Measurements from ENCODE around the gene DNAH9. TPM values are rescaled to one million over a fixed set of nuclear protein-coding genes. Genes with fewer than 3 reads are reported as not detected.

DNAH9 gene
- total RNA-seq, 1 experiment from 2014 or later, result 2.9 TPM

DNA sequence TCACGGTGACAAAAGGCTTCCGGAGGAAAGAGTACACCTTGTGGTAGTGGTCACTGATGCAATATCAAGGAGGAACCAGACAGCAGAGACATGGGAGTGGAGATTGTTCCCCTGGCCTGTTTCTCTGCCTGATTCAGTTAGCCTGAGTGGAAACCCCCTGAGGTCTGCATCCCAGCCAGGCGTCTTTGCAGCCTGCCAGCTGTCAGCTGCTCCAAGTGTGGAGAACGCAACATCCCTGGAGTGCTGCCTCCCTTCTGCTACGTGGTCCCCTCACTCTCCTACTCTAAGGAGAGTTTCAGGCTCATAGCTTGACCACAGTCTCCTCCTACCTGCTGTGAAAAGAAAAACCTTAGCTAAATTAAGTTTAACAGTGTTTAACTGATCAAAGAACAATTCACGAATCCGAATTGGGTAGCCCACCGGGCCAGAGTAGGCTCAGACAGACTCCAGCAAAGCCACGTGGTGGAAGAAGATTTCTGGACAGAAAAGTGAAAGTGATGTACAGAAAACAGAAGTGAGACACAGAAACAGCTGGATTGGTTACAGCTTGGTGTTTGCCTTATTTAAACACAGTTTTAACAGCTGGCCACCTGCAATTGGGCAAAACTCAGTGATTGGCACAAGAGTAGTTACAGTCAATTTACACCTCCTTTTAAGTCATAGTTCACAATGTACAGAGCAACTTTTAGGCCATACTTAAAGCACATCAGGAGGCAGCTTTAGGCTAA, 188.6 kb downstream of the DNAH9 start:
- in situ Hi-C loops (cut with HindIII; ENCODE audit: low pct_unique_long_range_greater_than_20kb, low sequenced_read_pairs), result no loop called here

GRCh38 chr17:11795906-11796305, 197.6 kb downstream of the DNAH9 start:
- DNase-seq (ENCODE audit: low read depth, low spot score), result peak; percentile 62
- in situ Hi-C loops (cut with HindIII; ENCODE audit: low pct_unique_long_range_greater_than_20kb, low sequenced_read_pairs), result no loop called here

More for the DNA sequence above, 188.6 kb downstream of the DNAH9 start:
- no peak for DNase-seq (ENCODE audit: low read depth, low spot score)

- peak; percentile 40 for DNase-seq (ENCODE audit: low read depth, low spot score)
- in situ Hi-C loops (cut with HindIII; ENCODE audit: low pct_unique_long_range_greater_than_20kb, low sequenced_read_pairs), result no loop called here
These were observed 199.5 kb downstream of the DNAH9 start for GRCh38 chr17:11797803-11798202.

DNA sequence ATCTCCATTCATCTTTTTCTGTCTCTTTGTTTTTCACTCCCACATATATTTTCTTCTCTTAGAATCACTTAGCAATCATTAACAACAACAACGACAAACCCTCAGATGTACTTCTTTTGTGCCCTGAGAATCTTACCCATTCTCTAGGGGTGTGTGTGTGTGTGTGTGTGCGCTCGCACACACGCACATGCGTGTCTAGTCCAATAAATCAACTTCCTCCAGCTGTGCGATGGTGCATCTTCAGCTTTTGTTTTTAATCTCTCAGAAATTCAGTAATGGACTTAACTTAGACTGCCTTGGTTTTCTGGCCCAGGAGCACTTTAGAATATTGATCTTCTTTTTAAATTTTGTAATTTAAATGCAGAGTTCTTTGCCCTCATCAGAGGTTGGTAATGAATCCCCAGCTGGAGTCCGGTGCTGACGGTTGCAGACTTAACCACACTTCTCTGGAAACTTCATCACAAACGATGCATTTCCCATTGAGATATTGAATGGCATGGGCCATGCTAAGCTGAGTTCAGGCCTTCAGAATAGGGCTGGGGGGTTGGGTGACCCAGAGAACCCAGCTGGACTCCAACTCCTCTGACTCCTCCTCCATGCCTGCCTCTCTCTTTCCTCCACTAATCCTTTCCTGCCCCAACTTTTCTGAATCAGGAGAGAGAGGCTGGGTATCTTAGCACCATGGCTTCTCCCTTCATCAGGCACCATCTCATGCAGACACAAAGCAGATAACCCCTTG, 205.1 kb downstream of the DNAH9 start:
- in situ Hi-C loops (cut with HindIII; ENCODE audit: low pct_unique_long_range_greater_than_20kb, low sequenced_read_pairs), result no loop called here
- DNase-seq (ENCODE audit: low read depth, low spot score), result no peak

DNA sequence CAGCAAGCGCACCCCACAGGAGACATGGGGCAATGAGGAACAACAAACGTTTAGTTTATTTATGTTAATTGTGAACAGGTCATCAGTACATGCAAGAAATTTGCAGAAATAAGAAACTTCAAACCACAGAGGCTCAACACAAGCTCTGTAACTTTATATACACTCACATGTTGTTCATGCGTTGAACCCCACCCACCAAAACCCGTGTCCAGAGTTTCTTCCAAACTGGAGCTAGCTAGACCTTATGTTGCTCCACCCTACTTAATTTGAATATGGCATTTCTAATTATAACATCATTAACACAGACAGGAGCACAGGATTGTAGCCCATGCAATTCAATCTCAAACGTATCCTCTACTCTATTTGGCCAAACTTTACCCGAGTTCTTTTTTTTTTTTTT, 206.9 kb downstream of the DNAH9 start:
- in situ Hi-C loops (cut with HindIII; ENCODE audit: low pct_unique_long_range_greater_than_20kb, low sequenced_read_pairs), result no loop called here
- no peak for DNase-seq (ENCODE audit: low read depth, low spot score)

- in situ Hi-C loops (cut with HindIII; ENCODE audit: low pct_unique_long_range_greater_than_20kb, low sequenced_read_pairs), result no loop called here
- no peak for DNase-seq (ENCODE audit: low read depth, low spot score)
These were observed 207.7 kb downstream of the DNAH9 start for GRCh38 chr17:11805952-11806351.

DNA sequence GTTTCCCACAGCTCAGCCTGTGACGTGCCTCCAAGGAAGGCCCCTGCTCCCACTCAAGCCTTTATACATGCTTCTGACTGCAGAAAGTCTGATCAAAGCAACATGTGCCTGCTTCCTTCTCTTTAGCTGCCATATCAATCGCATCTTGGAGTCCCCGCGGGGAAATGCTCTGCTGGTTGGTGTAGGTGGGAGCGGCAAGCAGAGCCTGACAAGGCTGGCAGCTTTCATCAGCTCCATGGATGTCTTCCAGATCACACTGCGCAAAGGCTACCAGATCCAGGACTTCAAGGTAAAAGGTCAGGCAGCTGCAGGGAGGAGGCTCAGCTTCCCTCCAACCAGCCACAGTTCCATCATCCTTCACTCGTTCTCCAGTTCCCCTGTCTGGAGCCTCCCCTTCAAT, 209.3 kb downstream of the DNAH9 start:
- in situ Hi-C loops (cut with HindIII; ENCODE audit: low pct_unique_long_range_greater_than_20kb, low sequenced_read_pairs), result no loop called here
- DNase-seq (ENCODE audit: low read depth, low spot score), result no peak

DNA sequence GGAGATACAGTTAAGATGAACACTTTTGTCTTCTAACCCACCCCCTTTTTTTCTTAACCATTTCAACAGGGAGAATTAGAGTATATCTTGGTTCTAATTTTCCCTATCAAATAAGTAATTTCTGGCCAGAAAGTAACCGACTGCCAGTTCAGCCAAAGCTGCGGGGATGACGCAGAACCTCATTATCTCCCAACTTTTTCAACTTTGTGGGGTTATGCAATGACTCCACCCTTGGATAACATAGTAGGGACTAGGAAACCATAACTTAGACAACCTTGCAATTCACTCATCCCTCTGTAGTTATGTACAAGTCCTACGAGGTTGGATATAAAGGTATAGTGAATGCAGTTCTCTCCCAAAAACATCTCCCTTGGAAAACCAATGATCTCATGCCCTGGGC, 215.0 kb downstream of the DNAH9 start:
- DNase-seq (ENCODE audit: low read depth, low spot score), result no peak
- in situ Hi-C loops (cut with HindIII; ENCODE audit: low pct_unique_long_range_greater_than_20kb, low sequenced_read_pairs), result no loop called here

DNA sequence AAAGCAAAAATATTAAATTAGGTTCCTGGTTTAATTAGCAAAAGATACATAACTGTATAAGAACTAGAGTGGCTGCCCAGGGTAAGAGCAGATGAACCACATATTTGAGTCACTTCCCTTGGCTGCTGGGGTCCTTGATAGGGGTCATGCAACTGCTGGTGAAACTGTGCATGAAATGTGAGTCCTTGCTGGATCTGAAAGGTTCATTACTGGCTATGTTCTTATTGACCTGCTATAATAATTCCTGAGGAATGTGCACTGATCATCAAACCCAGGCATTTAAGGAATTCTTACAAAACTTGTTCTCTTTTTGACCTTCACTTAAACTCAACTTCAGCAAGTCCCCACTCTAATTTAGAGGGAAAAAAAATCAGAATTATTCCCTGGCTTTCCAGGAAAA, 215.6 kb downstream of the DNAH9 start:
- no peak for DNase-seq (ENCODE audit: low read depth, low spot score)

GRCh38 chr17:11814655-11815262, 216.5 kb downstream of the DNAH9 start:
- in situ Hi-C loops (cut with HindIII; ENCODE audit: low pct_unique_long_range_greater_than_20kb, low sequenced_read_pairs), result no loop called here
- no peak for DNase-seq (ENCODE audit: low read depth, low spot score)

More for the DNA sequence above, 215.6 kb downstream of the DNAH9 start:
- in situ Hi-C loops (cut with HindIII; ENCODE audit: low pct_unique_long_range_greater_than_20kb, low sequenced_read_pairs), result no loop called here

DNA sequence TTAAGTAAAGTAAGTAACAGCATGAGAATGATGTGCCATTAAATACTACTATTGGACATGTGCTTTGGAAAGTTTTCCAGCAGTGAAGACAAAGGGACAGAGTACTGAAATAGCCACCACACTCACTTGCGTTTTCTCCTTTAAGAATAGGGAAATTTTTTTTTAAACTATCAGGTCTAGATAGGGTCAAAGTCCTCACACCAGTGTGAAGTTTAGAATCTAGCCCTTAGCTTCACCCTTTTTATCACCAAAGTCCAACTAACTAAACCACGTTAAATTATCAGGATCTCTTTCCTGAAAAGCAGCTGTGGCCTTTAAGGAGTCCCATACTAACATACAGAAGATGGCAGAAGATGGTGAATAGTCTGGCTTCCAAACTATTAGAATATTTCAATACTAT, 218.1 kb downstream of the DNAH9 start:
- in situ Hi-C loops (cut with HindIII; ENCODE audit: low pct_unique_long_range_greater_than_20kb, low sequenced_read_pairs), result no loop called here
- DNase-seq (ENCODE audit: low read depth, low spot score), result no peak

- in situ Hi-C loops (cut with HindIII; ENCODE audit: low pct_unique_long_range_greater_than_20kb, low sequenced_read_pairs), result no loop called here
- DNase-seq (ENCODE audit: low read depth, low spot score), result no peak
These were observed 225.6 kb downstream of the DNAH9 start for GRCh38 chr17:11823862-11824261.

GRCh38 chr17:11825572-11826209, 227.4 kb downstream of the DNAH9 start:
- in situ Hi-C loops (cut with HindIII; ENCODE audit: low pct_unique_long_range_greater_than_20kb, low sequenced_read_pairs), result no loop called here
- DNase-seq (ENCODE audit: low read depth, low spot score), result no peak

DNA sequence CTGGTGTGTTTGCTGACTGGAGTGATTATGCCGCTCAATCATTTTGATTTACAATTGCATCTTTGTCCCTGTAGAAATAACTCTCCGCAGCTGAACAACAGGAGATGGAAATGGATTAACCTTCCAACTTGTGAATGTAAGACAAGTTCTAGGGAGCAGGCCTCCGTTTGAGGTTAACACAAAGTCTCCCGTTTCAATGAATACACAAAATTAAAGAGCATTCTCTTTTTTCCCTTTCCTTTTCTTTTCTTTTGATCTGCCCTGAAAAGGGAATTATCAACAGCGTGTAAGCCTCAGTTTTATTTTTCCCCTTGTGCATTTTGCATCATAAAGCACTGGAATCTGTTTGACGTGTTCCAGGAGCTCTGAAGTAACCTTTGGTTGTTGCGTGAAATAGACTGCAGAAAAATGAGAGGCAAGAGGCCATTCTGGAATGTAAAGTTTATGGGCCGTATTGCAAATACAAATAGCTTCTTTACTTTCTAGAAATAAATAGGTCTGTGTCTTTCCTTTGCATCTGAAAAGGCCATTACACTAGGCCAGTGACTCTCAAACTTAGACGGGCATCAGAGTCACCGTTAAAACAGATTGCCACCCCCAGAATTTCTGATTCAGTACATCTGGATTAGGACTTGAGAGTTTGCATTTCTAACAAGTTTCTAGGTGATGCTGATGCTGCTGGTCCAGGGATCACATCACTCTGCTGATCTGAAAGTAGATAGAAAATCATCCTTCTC, 234.3 kb downstream of the DNAH9 start:
- DNase-seq (ENCODE audit: low read depth, low spot score), result no peak
- in situ Hi-C loops (cut with HindIII; ENCODE audit: low pct_unique_long_range_greater_than_20kb, low sequenced_read_pairs), result no loop called here

DNA sequence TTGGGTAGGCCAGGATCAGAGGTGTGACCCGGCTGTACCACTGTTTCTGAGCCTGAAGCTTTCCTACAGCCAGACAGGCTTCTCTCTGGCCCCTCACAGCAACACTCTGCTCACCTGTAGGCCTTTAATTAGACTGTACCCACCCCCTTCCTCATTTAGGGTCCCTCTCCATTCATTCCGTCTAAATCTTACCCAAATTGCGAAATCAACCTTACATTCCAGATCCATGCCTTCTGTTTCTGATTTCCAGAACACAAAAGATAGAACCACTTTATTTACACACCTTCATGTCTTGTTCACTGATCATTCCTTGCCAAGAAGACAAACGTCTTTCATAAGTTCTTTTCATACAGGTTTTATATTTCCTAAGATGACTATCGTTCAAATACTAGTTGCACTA, 238.2 kb downstream of the DNAH9 start:
- DNase-seq (ENCODE audit: low read depth, low spot score), result no peak
- in situ Hi-C loops (cut with HindIII; ENCODE audit: low pct_unique_long_range_greater_than_20kb, low sequenced_read_pairs), result no loop called here

- DNase-seq (ENCODE audit: low read depth, low spot score), result no peak
- in situ Hi-C loops (cut with HindIII; ENCODE audit: low pct_unique_long_range_greater_than_20kb, low sequenced_read_pairs), result no loop called here
These were observed 241.8 kb downstream of the DNAH9 start for GRCh38 chr17:11840052-11840451.

DNA sequence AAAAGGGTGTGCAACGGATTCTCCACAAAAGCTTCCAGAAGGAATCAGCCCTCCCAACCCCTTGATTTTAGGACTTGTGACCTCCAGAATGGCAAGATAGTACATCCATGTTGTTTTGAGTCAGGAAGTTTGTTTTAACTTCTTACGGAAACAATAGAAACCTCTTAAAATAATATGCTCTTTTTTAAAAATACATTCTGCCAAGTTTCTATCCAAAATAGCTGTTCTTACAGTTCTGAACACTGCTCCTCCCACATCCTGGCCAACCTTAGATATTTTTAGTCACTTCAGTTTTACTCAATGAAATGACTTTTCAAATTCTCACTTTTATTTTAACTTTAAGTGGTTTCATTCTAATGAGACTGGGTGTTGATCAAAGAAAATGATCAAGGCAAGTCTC, 242.6 kb downstream of the DNAH9 start:
- in situ Hi-C loops (cut with HindIII; ENCODE audit: low pct_unique_long_range_greater_than_20kb, low sequenced_read_pairs), result no loop called here
- no peak for DNase-seq (ENCODE audit: low read depth, low spot score)

DNA sequence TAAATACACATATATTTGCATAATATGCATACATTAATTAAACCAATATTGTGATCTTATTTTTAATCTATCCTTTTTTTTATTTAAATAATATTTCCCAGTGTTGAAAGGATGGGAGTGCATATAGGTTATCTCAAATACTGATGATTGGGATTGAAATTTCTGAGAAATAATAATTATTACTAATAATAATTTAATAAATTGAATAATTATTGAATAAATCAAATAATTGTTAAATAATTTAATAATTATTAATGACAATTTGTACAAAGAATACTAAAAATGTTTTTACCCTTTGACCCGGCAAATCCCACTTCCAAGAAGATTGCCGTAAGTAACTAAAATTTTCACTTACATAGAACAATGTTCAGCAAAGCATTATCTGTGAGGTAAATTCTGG, 250.1 kb downstream of the DNAH9 start:
- in situ Hi-C loops (cut with HindIII; ENCODE audit: low pct_unique_long_range_greater_than_20kb, low sequenced_read_pairs), result no loop called here

More for the DNA sequence above, 250.1 kb downstream of the DNAH9 start:
- DNase-seq (ENCODE audit: low read depth, low spot score), result no peak
